Caco-2 (cell line): ENCODE results near the gene KLLN. TPM values are rescaled to one million over a fixed set of nuclear protein-coding genes. Genes with fewer than 3 reads are reported as not detected.

Source experiments
- BruUV-seq: library from RNA; stranded (reverse); fragments of 400-500 nt; replicated peaks from 2 replicates; lab custom pipeline; 2021; lab: Mats Ljungman, UMichigan
- CTCF ChIA-PET: fragments of 300-600 bp; sonication (Branson Sonifier 250); formaldehyde crosslinking; loops from one replicate; lab custom pipeline; 2022; ENCODE audit warnings: antibody characterized with exemption; lab: Charles Lee
- POLR2A ChIA-PET: fragments of 300-600 bp; sonication (Branson Sonifier 250); formaldehyde crosslinking; loops from one replicate; lab custom pipeline; 2022; ENCODE audit warnings: antibody characterized with exemption; lab: Charles Lee
- DNase-seq, 2 experiments: peaks; one replicate each; pipeline versions ENCODE4 v3.0.0 to v3.0.0-alpha.2; 2020 to 2022
- H3K27me3 ChIP-seq: replicated peaks from 2 replicates; pipeline ENCODE4 v1.6.0; 2011; ENCODE audit warnings: low read length; ENCODE audit not compliant: control insufficient read depth, insufficient read depth
- H3K36me3 ChIP-seq: 2 replicates; pipeline ENCODE4 v1.5.1; 2011; ENCODE audit warnings: low read length; ENCODE audit not compliant: control insufficient read depth, insufficient read depth
- H3K4me1 ChIP-seq: fragments of 250-450 bp; sonication (Bioruptor Pico); 2 replicates; pipeline ENCODE4 v1.5.1; 2020; ENCODE audit warnings: mild to moderate bottlenecking
- H3K4me3 ChIP-seq: 2 replicates; pipeline ENCODE4 v1.5.1; 2011; ENCODE audit warnings: low read depth, mild to moderate bottlenecking, control low read depth, low read length
- H3K9me3 ChIP-seq: fragments of 250-450 bp; sonication (Bioruptor Pico); 2 replicates; pipeline ENCODE4 v1.5.1; 2020; ENCODE audit warnings: mild to moderate bottlenecking, moderate library complexity
- H3K27ac Mint-ChIP-seq: one replicate; pipeline ENCODE4 v1.8.0; 2022; ENCODE audit warnings: mixed read lengths; ENCODE audit not compliant: unreplicated experiment
- H3K27me3 Mint-ChIP-seq: one replicate; pipeline ENCODE4 v1.8.0; 2022; ENCODE audit warnings: mixed read lengths; ENCODE audit not compliant: insufficient read depth, unreplicated experiment
- H3K36me3 Mint-ChIP-seq: one replicate; pipeline ENCODE4 v1.8.0; 2022; ENCODE audit warnings: mild to moderate bottlenecking, mixed read lengths; ENCODE audit not compliant: insufficient read depth, unreplicated experiment
- H3K4me1 Mint-ChIP-seq: one replicate; pipeline ENCODE4 v1.8.0; 2022; ENCODE audit warnings: low read depth, mixed read lengths; ENCODE audit not compliant: unreplicated experiment
- H3K4me3 Mint-ChIP-seq: one replicate; pipeline ENCODE4 v1.8.0; 2022; ENCODE audit warnings: mild to moderate bottlenecking, moderate library complexity, mixed read lengths; ENCODE audit not compliant: unreplicated experiment
- H3K9me3 Mint-ChIP-seq: one replicate; pipeline ENCODE4 v1.8.0; 2022; ENCODE audit warnings: mixed read lengths; ENCODE audit not compliant: unreplicated experiment
- CTCF ChIP-seq, 2 experiments: fragments of 200-600 bp in 1 of 2; IDR thresholded peaks; 1 replicate in 1 of 2; 2 replicates in 1 of 2; pipeline versions ENCODE4 v1.5.1 to v1.8.0; 2011 to 2022; ENCODE audit warnings: antibody characterized with exemption in 1 of 2, control low read depth in 1 of 2, inconsistent platforms in 1 of 2, low read depth in 1 of 2, low read length in 1 of 2, mild to moderate bottlenecking in 1 of 2, moderate library complexity in 1 of 2; ENCODE audit not compliant: insufficient read depth in 1 of 2, severe bottlenecking in 1 of 2, unreplicated experiment in 1 of 2
- intact Hi-C: fragments of 100-400 bp; cut with micrococcal nuclease; formaldehyde crosslinking; loops from one replicate; pipeline ENCODE4 v1.10.0; 2022; ENCODE audit not compliant: unreplicated experiment
- total RNA-seq: library from RNA; stranded (reverse); gene quantifications from 2 replicates; pipeline ENCODE4 v1.2.3, GENCODE V29; 2022

Gene KLLN
- total RNA-seq, 1 experiment from 2014 or later = 1.2 TPM

- Mint-ChIP-seq H3K4me3 (peak overlapping the region; percentile 52), H3K27me3 (no peaks in the 10 kb centered on the region), H3K36me3 (peaks cover 7% of the 10 kb centered on the region), H3K27ac (peak overlapping the region; percentile 93), H3K4me1 (peaks cover 23% of the 10 kb centered on the region), H3K9me3 (no peaks in the 10 kb centered on the region)
- H3K4me1 ChIP-seq = peaks cover 38% of the 10 kb centered on the region
- CTCF ChIA-PET = interaction anchor here (0.7 to 1.0 kb wide), 2 partner anchors 13 to 702 kb away, joined by 3 read pairs; no protein-coding TSS in a partner anchor
- no TSS peak for BruUV-seq
- intact Hi-C loops = loop anchor here (1.0 to 2.0 kb wide), 3 partner anchors 20 to 41 kb away; partner anchors contain the start of genes ATAD1, KLLN and PTEN
- POLR2A ChIA-PET = interaction anchor here (0.7 to 2.0 kb wide), 3 partner anchors 19 to 237 kb away, joined by 4 to 10 read pairs (median 4); partner anchors contain the start of gene ATAD1
- no peaks in the 10 kb centered on the region for H3K36me3 ChIP-seq
- H3K4me3 ChIP-seq = no peak overlapping the region
- no peak for DNase-seq
- TF ChIP-seq CTCF (IDR thresholded peaks at IDR 0.05; ENCODE audit: insufficient read depth in 1 of 2, low read depth in 1 of 2, low read length in 1 of 2, severe bottlenecking in 1 of 2, unreplicated experiment in 1 of 2) = no peak
- H3K27me3 ChIP-seq = no peaks in the 10 kb centered on the region
- H3K9me3 ChIP-seq = no peaks in the 10 kb centered on the region
Measured at GRCh38 chr10:87842776-87843497, 20.4 kb downstream of the KLLN start.

DNA sequence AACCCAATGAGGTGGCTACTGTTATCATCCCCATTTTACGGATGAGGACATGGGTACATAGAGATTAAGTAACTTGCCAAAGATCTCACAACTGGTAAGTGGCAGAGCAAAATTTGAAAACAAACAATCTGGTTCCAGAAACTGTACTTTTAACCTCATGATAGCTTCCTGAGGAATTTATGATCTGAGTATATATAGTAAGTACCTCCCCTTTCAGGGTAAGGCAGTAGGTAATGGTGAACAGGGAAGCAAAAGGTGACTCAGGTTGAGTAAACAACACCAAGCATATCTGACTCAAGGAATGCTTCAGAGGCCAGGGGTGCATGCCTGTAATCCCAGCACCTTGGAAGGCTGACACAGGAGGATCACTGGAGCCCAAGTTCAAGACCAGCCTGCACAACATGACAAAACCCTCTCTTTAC is 21.1 kb downstream of the KLLN start:
- CTCF ChIA-PET = interaction anchor here (0.7 to 1.0 kb wide), 3 partner anchors 10 to 703 kb away, joined by 3 read pairs; no protein-coding TSS in a partner anchor
- no peaks in the 10 kb centered on the region for H3K36me3 ChIP-seq
- H3K27ac Mint-ChIP-seq = peak overlapping the region; percentile 93
- H3K9me3 ChIP-seq = no peaks in the 10 kb centered on the region
- H3K4me3 ChIP-seq = no peak overlapping the region
- peak overlapping the region; percentile 52 for H3K4me3 Mint-ChIP-seq
- TF ChIP-seq CTCF (IDR thresholded peaks at IDR 0.05; ENCODE audit: insufficient read depth in 1 of 2, low read depth in 1 of 2, low read length in 1 of 2, severe bottlenecking in 1 of 2, unreplicated experiment in 1 of 2) = no peak
- H3K4me1 Mint-ChIP-seq = peaks cover 23% of the 10 kb centered on the region
- intact Hi-C loops = loop anchor here (1.0 to 2.0 kb wide), 3 partner anchors 21 to 40 kb away; partner anchors contain the start of genes ATAD1, KLLN and PTEN
- H3K27me3 ChIP-seq = no peaks in the 10 kb centered on the region
- POLR2A ChIA-PET = interaction anchor here (0.7 to 2.0 kb wide), 3 partner anchors 20 to 237 kb away, joined by 4 to 10 read pairs (median 4); partner anchors contain the start of gene ATAD1
- no peaks in the 10 kb centered on the region for H3K27me3 Mint-ChIP-seq
- peak; percentile 84 to 90 for DNase-seq
- peaks cover 38% of the 10 kb centered on the region for H3K4me1 ChIP-seq
- H3K36me3 Mint-ChIP-seq = peaks cover 7% of the 10 kb centered on the region
- BruUV-seq = no TSS peak
- no peaks in the 10 kb centered on the region for H3K9me3 Mint-ChIP-seq

DNA sequence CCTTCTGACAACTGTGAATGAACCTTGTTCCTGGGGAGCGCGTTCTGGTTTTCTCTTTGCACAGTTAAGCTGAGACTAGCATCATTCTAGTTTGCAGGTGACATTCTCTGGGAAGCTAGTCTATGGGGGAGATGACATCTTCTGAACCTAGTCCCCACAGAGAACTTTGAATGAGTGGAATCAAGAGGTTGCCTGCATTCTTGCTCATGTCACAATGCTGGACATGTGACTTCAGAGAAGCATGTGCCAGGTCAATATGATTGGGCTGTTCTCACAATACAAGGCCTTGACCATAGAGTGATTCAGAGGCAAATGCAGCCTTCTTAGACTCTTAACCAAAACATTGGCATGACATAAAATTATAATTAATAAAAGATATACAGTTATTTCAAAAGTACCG is 22.1 kb downstream of the KLLN start:
- TF ChIP-seq CTCF (IDR thresholded peaks at IDR 0.05; ENCODE audit: insufficient read depth in 1 of 2, low read depth in 1 of 2, low read length in 1 of 2, severe bottlenecking in 1 of 2, unreplicated experiment in 1 of 2) = no peak
- Mint-ChIP-seq H3K27me3 (no peaks in the 10 kb centered on the region), H3K4me1 (peaks cover 20% of the 10 kb centered on the region)

More for the DNA sequence above, 22.1 kb downstream of the KLLN start:
- Histone ChIP-seq H3K36me3 (no peaks in the 10 kb centered on the region), H3K4me3 (no peak overlapping the region), H3K4me1 (peaks cover 33% of the 10 kb centered on the region), H3K27me3 (no peaks in the 10 kb centered on the region), H3K9me3 (no peaks in the 10 kb centered on the region)
- H3K9me3 Mint-ChIP-seq = no peaks in the 10 kb centered on the region
- intact Hi-C loops = no loop called here
- CTCF ChIA-PET = no interaction called here
- DNase-seq = no peak
- peaks cover 7% of the 10 kb centered on the region for H3K36me3 Mint-ChIP-seq
- TSS peak; percentile 39 for BruUV-seq
- POLR2A ChIA-PET = interaction anchor here (2.0 kb wide), 1 partner anchor 21 kb away, joined by 10 read pairs; no protein-coding TSS in a partner anchor
- no peak overlapping the region for H3K4me3 Mint-ChIP-seq
- no peak overlapping the region for H3K27ac Mint-ChIP-seq
